ENCODE results near the gene RDH5.
"Not testable (repeated sequence)": the region's sequence is repeated elsewhere in the genome, so short reads cannot be mapped to it uniquely, and the experiment has no call there.

RDH5 gene

DNA sequence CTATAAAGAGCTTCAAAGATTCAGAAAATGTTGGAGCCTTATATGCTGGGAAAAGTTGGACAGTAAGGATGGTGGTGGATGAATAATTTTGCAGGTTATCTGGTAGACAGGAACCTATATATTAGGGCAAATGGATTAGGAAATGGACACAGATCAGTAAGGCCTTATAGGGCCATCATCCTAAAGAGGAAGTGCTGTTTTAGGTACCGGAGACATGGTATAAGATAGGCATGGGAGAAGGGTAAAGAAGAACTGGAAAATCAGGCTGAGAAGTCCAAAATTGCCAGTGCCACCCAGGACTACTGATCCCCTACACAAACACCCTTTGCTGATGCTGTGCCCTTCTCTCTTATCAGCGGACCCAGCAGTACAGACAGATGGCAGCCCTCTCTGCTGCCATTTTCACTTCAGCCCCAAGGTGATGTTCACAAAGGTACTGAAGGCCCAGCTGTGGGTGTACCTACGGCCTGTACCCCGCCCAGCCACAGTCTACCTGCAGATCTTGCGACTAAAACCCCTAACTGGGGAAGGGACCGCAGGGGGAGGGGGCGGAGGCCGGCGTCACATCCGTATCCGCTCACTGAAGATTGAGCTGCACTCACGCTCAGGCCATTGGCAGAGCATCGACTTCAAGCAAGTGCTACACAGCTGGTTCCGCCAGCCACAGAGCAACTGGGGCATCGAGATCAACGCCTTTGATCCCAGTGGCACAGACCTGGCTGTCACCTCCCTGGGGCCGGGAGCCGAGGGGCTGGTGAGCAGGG, 28.2 kb downstream of the RDH5 start:
- DNase-seq = no peak

DNA sequence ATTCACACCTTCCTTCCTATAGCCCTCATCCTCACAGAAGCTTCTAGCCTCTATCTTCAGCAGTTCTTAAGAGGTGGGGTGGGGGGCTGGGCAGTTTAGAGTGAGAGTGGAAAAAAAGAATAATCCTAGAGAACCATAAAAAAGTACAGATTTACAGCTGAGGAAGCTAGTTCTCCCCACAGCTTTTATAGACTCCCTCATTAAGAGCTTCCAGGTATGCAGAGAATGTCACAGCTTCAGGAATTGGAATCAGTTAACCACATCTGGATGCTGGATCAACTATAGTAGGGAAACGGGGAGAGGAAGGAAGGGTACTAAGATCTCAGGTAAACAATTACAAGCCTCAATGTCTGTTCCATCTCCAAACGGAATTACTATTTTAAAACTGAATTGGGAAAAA, 35.1 kb downstream of the RDH5 start:
- DNase-seq = no peak

- no peak for DNase-seq
Observed at GRCh38 chr12:55757701-55758100, 37.5 kb downstream of the RDH5 start.

GRCh38 chr12:55758575-55758974, 38.4 kb downstream of the RDH5 start:
- DNase-seq = not testable (repeated sequence)

GRCh38 chr12:55760663-55761062, 40.5 kb downstream of the RDH5 start:
- DNase-seq = no peak

GRCh38 chr12:55762646-55763045, 42.5 kb downstream of the RDH5 start:
- no peak for DNase-seq

DNA sequence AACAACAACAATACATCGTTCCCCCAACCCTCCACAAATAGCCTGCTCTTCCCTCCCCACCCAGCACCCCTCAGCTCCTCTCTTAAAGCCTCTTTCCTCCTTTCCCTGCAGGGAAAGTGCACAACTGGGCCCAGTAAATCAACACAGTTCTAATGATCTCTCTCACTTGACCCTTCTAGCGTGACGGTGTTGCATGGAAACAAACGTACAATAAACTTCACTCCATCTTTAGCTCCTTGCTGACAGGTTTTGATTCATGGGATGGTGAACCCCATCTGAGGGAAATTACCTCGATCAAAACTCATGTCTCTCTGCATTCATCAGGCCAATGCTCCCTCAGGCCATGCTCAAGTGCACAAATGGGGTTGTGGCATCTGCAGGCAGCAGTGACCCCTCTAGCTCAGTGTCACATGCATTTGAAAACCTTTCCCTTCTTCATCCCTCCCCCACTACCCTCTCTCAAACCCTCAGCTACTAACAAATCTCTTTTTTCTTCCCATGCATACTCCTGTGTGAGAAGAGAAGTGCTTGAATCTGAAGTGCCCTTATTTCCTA, 45.6 kb downstream of the RDH5 start:
- no peak for DNase-seq

- DNase-seq = no peak
Observed at GRCh38 chr12:55767156-55767555, 47.0 kb downstream of the RDH5 start.

DNA sequence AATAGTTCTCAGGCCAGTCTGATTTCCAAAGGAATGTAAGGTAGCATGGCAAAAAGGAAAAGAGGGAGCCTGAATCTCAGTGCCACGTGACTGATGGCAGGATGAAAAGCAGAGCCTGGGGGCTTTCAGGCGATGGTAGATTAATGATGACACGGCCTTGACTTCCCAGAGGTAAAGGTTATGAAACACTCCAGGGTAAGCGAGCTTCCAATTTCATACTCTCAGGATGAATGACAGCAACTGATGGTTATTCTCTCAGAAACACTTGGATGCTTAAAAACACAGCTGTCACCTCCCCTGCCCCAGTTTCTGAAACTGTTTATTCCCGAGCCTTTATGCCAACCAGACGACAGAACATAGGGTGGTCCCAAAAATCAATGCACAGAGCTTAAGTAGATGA, 51.5 kb downstream of the RDH5 start:
- no peak for DNase-seq

Data from activated CD8-positive, alpha-beta memory T cell treated with anti-CD3 and anti-CD28 coated beads for 24 hours (primary cell).